HCT116 (cell line): Measurements from ENCODE around the gene ZNF618.

Experiments
- EZH2 ChIP-seq: fragments of 200-600 bp; sonication (generic); IDR thresholded peaks from 2 replicates; pipeline ENCODE4 v1.6.1; 2017; ENCODE audit warnings: antibody characterized with exemption, mixed run types
- POLR2A ChIP-seq: IDR thresholded peaks from 2 replicates; pipeline ENCODE4 v1.7.0; 2011; ENCODE audit warnings: borderline replicate concordance; ENCODE audit not compliant: insufficient read depth, insufficient read length; ENCODE audit errors: extremely low read depth
- POLR2AphosphoS5 ChIP-seq: IDR thresholded peaks from 2 replicates; pipeline ENCODE4 v1.6.1; 2011; ENCODE audit warnings: mild to moderate bottlenecking, low read depth, low read length, moderate library complexity
- RAD21 ChIP-seq: IDR thresholded peaks from 2 replicates; pipeline ENCODE4 v1.6.1; 2012; ENCODE audit warnings: low read depth, mild to moderate bottlenecking
- SIN3A ChIP-seq: IDR thresholded peaks from 2 replicates; pipeline ENCODE4 v1.6.1; 2012; ENCODE audit warnings: low read depth
- SP1 ChIP-seq: IDR thresholded peaks from 2 replicates; pipeline ENCODE4 v1.6.1; 2012; ENCODE audit warnings: low read depth
- ZNF274 ChIP-seq: fragments of 200-500 bp; sonication (Bioruptor generic); IDR thresholded peaks from 2 replicates; pipeline ENCODE4 v1.6.1; 2014; ENCODE audit warnings: mild to moderate bottlenecking, low read depth, low read length, inconsistent platforms
- TF ChIP-seq, protein P1 (sequence below), 3 experiments: fragments of 200-600 bp in 1 of 3; sonication (generic) in 1 of 3; IDR thresholded peaks in 2 of 3; conservative IDR thresholded peaks in 1 of 3; 2 replicates each; pipeline ENCODE4 v1.5.1; 2012 to 2017; ENCODE audit warnings: low read depth in 2 of 3, low read length in 2 of 3, antibody characterized with exemption in 1 of 3, borderline replicate concordance in 1 of 3, control low read depth in 1 of 3, mild to moderate bottlenecking in 1 of 3, mixed read lengths in 1 of 3, mixed run types in 1 of 3, moderate library complexity in 1 of 3; ENCODE audit not compliant: insufficient read depth in 1 of 3
- TF ChIP-seq, protein P2 (sequence below): IDR thresholded peaks from 2 replicates; pipeline ENCODE4 v1.6.1; 2012; ENCODE audit warnings: low read depth

DNA sequence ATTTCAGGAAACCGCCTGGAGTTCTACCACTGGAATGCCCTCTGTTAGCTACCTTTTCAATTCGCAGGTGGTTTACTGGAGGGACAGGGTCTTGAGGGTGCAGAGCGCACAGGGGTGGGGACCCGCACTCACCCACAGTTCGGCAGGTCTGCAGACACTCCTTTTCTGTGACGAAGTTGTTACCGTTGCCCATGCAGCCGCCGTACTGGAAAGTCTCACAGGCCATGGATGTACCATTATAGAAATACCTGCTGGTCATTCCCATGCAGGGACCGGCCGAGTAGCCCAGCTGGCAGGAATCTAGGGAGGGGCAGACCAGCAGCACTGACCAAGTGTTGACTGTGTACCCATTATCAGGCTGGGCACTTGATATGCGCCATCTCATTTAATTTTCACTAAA is 185.2 kb downstream of the ZNF618 start:
- no peak for TF ChIP-seq POLR2A
- TF ChIP-seq SP1: no peak
- TF ChIP-seq POLR2AphosphoS5: no peak
- TF ChIP-seq, protein P1, sequence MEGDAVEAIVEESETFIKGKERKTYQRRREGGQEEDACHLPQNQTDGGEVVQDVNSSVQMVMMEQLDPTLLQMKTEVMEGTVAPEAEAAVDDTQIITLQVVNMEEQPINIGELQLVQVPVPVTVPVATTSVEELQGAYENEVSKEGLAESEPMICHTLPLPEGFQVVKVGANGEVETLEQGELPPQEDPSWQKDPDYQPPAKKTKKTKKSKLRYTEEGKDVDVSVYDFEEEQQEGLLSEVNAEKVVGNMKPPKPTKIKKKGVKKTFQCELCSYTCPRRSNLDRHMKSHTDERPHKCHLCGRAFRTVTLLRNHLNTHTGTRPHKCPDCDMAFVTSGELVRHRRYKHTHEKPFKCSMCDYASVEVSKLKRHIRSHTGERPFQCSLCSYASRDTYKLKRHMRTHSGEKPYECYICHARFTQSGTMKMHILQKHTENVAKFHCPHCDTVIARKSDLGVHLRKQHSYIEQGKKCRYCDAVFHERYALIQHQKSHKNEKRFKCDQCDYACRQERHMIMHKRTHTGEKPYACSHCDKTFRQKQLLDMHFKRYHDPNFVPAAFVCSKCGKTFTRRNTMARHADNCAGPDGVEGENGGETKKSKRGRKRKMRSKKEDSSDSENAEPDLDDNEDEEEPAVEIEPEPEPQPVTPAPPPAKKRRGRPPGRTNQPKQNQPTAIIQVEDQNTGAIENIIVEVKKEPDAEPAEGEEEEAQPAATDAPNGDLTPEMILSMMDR (IDR thresholded peaks at IDR 0.05 in 2 of 3, conservative IDR thresholded peaks at IDR 0.05 in 1 of 3; ENCODE audit: borderline replicate concordance in 1 of 3, insufficient read depth in 1 of 3, low read depth in 2 of 3, low read length in 2 of 3): no peak
- no peak for TF ChIP-seq RAD21
- TF ChIP-seq ZNF274: no peak
- no peak for TF ChIP-seq EZH2
- TF ChIP-seq SIN3A: no peak
- TF ChIP-seq, protein P2, sequence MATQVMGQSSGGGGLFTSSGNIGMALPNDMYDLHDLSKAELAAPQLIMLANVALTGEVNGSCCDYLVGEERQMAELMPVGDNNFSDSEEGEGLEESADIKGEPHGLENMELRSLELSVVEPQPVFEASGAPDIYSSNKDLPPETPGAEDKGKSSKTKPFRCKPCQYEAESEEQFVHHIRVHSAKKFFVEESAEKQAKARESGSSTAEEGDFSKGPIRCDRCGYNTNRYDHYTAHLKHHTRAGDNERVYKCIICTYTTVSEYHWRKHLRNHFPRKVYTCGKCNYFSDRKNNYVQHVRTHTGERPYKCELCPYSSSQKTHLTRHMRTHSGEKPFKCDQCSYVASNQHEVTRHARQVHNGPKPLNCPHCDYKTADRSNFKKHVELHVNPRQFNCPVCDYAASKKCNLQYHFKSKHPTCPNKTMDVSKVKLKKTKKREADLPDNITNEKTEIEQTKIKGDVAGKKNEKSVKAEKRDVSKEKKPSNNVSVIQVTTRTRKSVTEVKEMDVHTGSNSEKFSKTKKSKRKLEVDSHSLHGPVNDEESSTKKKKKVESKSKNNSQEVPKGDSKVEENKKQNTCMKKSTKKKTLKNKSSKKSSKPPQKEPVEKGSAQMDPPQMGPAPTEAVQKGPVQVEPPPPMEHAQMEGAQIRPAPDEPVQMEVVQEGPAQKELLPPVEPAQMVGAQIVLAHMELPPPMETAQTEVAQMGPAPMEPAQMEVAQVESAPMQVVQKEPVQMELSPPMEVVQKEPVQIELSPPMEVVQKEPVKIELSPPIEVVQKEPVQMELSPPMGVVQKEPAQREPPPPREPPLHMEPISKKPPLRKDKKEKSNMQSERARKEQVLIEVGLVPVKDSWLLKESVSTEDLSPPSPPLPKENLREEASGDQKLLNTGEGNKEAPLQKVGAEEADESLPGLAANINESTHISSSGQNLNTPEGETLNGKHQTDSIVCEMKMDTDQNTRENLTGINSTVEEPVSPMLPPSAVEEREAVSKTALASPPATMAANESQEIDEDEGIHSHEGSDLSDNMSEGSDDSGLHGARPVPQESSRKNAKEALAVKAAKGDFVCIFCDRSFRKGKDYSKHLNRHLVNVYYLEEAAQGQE: no peak
